ENCODE measurements around the gene MORN5. TPM values are rescaled to one million over a fixed set of nuclear protein-coding genes. Genes with fewer than 3 reads are reported as not detected.
"Not testable (repeated sequence)": the region's sequence is repeated elsewhere in the genome, so short reads cannot be mapped to it uniquely, and the experiment has no call there.

MORN5 gene
- polyA plus RNA-seq, 1 experiment = not detected

DNA sequence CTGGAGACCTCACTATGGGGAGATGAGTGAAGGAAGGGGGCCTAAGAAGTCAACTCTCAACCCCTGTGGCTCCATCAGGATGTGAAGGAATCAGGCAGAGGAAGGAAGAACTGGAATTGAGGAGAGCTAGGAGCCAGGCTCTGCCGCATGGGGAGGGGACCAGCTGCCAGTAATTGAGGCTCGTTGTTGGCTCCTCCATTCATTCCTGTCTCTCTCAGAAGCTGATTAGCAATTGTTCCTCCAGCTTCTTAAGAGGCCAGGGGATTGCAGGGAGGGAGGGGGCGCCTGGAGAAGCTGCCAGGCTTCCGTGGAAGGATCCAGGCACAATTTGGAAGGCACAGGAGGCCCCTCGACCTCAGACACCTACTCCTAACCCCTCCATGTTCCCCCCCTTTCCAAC lies 46.1 kb upstream of the MORN5 start:
- Histone ChIP-seq H3K27ac (ENCODE audit: low read depth, low read length) (no peak overlapping the region), H3K9me3 (ENCODE audit: control insufficient read depth, insufficient read depth, low read length) (no peaks in the 10 kb centered on the region; the same call in 1 of the 2 replicates), H3K4me3 (ENCODE audit: low read depth, low read length) (no peak overlapping the region), H3K27me3 (ENCODE audit: control insufficient read depth, insufficient read depth, low read length) (peaks cover 28% of the 10 kb centered on the region)
- POLR2A ChIA-PET = no interaction called here
- TF ChIP-seq, protein P1, sequence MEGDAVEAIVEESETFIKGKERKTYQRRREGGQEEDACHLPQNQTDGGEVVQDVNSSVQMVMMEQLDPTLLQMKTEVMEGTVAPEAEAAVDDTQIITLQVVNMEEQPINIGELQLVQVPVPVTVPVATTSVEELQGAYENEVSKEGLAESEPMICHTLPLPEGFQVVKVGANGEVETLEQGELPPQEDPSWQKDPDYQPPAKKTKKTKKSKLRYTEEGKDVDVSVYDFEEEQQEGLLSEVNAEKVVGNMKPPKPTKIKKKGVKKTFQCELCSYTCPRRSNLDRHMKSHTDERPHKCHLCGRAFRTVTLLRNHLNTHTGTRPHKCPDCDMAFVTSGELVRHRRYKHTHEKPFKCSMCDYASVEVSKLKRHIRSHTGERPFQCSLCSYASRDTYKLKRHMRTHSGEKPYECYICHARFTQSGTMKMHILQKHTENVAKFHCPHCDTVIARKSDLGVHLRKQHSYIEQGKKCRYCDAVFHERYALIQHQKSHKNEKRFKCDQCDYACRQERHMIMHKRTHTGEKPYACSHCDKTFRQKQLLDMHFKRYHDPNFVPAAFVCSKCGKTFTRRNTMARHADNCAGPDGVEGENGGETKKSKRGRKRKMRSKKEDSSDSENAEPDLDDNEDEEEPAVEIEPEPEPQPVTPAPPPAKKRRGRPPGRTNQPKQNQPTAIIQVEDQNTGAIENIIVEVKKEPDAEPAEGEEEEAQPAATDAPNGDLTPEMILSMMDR (IDR thresholded peaks at IDR 0.05; ENCODE audit: low read depth, low read length) = no peak
- no peak for DNase-seq (ENCODE audit: low read depth, low spot score)
- CTCF ChIA-PET = interaction anchor here (1.7 to 2.3 kb wide), 3 partner anchors 9 to 15 kb away, joined by 6 to 12 read pairs (median 9); no protein-coding TSS in a partner anchor

DNA sequence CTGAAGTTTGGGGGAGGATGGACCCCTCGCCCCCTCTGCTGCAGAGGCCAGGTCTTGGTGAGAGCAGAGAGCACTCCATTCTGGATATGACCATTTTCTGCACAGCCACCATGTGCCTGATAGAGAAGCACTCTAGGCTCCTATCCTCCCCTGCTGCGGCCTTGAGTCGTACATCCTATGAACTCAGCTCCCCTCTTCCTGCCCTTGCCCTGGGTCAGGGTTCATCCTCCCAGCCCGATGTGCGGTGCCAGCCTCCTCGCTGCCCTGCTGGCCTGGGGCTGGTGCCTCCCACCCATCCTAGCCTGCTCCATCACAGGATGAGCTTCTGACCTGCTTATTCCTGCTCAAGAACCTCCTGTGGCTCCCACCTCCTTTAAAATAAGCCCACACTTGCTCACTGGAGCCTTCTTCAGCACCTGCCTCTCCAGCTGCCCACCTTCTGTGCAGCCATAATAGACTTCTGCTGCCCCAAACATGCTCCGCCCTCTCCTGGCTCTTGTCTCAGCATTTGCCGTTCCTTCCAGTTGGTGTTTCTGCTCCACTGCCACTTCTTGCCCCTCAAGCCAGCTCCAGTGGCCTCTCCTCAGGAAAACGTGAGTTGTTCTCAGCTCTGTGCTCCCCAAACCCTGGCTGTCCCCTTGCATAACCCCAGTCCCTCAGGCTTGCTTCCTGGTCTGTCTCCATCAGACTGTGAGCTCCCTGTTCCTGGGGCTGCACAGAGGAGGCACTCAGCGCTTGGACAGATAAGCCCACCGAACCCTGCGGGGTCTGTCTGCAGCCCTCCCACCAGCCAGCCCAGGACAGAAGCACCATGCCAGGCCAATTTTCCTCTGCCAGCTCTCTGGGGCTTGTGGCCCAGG lies 44.3 kb upstream of the MORN5 start:
- H3K4me3 ChIP-seq (ENCODE audit: low read depth, low read length) = no peak overlapping the region
- POLR2A ChIA-PET = interaction anchor here (0.6 kb wide), 1 partner anchor 712 kb away, joined by 3 read pairs; no protein-coding TSS in a partner anchor
- peaks cover 25% of the 10 kb centered on the region for H3K27me3 ChIP-seq (ENCODE audit: control insufficient read depth, insufficient read depth, low read length)
- CTCF ChIA-PET = interaction anchor here (0.6 to 2.4 kb wide), 7 partner anchors 14 to 619 kb away, joined by 3 to 15 read pairs (median 5); no protein-coding TSS in a partner anchor
- DNase-seq (ENCODE audit: low read depth, low spot score) = no peak
- no peak overlapping the region for H3K27ac ChIP-seq (ENCODE audit: low read depth, low read length)
- TF ChIP-seq, protein P1 (IDR thresholded peaks at IDR 0.05; ENCODE audit: low read depth, low read length) = no peak
- no peaks in the 10 kb centered on the region; the same call in 1 of the 2 replicates for H3K9me3 ChIP-seq (ENCODE audit: control insufficient read depth, insufficient read depth, low read length)

DNA sequence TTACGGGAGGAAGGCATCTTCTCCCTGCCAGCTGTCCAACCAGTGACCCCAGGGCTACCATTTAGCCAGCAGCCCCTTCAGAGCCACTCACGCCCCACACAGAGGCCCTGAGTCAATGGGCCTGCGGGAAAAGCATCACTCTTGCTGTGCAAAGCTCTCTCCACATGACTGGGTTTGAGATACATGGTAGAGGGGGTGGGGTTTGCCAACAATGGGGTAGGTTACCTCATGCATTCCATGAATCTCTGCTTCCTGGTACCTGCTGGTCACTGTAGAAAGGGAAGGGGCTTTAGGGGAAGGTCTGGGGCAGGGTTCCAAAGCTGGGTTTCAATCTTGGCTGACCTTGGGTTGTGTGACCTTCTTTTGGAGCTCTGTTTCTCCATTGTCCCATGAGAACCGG lies 43.7 kb upstream of the MORN5 start:
- H3K27me3 ChIP-seq (ENCODE audit: control insufficient read depth, insufficient read depth, low read length) = peaks cover 25% of the 10 kb centered on the region
- ChIA-PET POLR2A (no interaction called here), CTCF (interaction anchor here (0.7 to 2.4 kb wide), 6 partner anchors 14 to 619 kb away, joined by 3 to 15 read pairs (median 6); no protein-coding TSS in a partner anchor)
- H3K27ac ChIP-seq (ENCODE audit: low read depth, low read length) = no peak overlapping the region
- no peak for DNase-seq (ENCODE audit: low read depth, low spot score)
- no peak overlapping the region for H3K4me3 ChIP-seq (ENCODE audit: low read depth, low read length)
- TF ChIP-seq, protein P1 (IDR thresholded peaks at IDR 0.05; ENCODE audit: low read depth, low read length) = no peak
- H3K9me3 ChIP-seq (ENCODE audit: control insufficient read depth, insufficient read depth, low read length) = no peaks in the 10 kb centered on the region; the same call in 1 of the 2 replicates

DNA sequence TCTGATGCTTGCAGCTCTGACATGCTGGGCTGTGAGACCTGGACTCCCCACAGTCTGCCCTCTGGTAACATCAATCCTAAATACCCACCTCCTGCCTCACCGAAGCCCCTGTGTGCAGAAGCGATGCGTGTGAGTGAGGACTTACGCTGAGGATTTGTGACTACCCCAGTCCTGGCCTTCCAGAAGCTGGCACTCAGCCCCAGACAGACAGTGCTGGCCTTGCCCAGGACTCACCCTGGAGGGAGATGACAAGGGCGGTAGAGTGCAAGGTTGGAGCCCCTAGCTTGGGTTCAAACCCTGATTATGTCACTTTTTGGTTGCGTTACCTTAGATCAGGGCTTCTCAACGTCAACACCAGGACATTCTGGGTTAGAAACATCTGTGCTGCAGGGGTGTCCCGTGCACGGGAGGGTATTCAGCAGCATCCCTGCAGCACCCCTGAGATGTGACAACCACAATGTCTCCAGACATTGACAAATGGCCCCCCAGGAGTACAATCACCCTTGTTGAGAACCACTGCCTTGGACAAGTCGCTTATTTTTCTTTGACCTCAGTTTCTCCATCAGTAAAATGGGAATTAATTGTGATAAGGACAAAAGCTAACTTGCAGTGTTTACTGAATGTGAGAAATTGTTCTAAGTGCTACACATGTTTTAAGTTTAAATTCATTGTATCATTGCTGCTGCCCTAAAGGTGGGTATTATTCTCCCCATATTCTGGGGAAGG lies 43.1 kb upstream of the MORN5 start:
- H3K27ac ChIP-seq (ENCODE audit: low read depth, low read length) = no peak overlapping the region
- no peak overlapping the region for H3K4me3 ChIP-seq (ENCODE audit: low read depth, low read length)
- H3K27me3 ChIP-seq (ENCODE audit: control insufficient read depth, insufficient read depth, low read length) = peaks cover 25% of the 10 kb centered on the region
- H3K9me3 ChIP-seq (ENCODE audit: control insufficient read depth, insufficient read depth, low read length) = no peaks in the 10 kb centered on the region
- ChIA-PET CTCF (interaction anchor here (0.6 to 2.4 kb wide), 6 partner anchors 15 to 571 kb away, joined by 5 to 15 read pairs (median 8); no protein-coding TSS in a partner anchor), POLR2A (no interaction called here)
- TF ChIP-seq, protein P1 (IDR thresholded peaks at IDR 0.05; ENCODE audit: low read depth, low read length) = no peak
- DNase-seq (ENCODE audit: low read depth, low spot score) = no peak

DNA sequence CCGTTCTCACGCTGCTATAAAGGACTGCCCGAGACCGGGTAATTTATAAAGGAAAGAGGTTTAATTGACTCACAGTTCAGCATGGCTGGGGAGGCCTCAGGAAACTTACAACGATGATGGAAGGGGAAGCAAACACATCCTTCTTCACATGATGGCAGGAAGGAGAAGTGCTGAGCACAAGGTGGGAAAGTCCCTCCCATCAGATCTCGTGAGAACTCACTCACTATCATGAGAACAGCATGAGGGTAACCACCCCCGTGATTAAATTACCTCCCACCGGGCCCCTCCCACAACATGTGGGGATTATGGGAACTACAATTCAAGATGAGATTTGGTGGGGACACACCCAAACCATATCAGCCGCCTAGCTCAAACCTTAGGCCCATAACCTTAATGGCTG lies 42.5 kb upstream of the MORN5 start:
- peaks cover 25% of the 10 kb centered on the region for H3K27me3 ChIP-seq (ENCODE audit: control insufficient read depth, insufficient read depth, low read length)
- H3K27ac ChIP-seq (ENCODE audit: low read depth, low read length); DNase-seq (ENCODE audit: low read depth, low spot score); H3K9me3 ChIP-seq (ENCODE audit: control insufficient read depth, insufficient read depth, low read length); POLR2A ChIA-PET; H3K4me3 ChIP-seq (ENCODE audit: low read depth, low read length): not testable (repeated sequence)
- CTCF ChIA-PET = interaction anchor here (1.2 to 2.4 kb wide), 3 partner anchors 18 to 571 kb away, joined by 6 to 11 read pairs (median 10); no protein-coding TSS in a partner anchor

Data from AG04450 (cell line).